Activated CD8-positive, alpha-beta memory T cell treated with anti-CD3 and anti-CD28 coated beads for 36 hours (primary cell): ENCODE measurements around the gene CASP10. TPM values are rescaled to one million over a fixed set of nuclear protein-coding genes. Genes with fewer than 3 reads are reported as not detected.

Experiments used
- CTCF ChIA-PET: fragments of 350-600 bp; sonication (Branson Sonifier 250); formaldehyde crosslinking; loops from one replicate; lab custom pipeline; 2021; ENCODE audit warnings: antibody characterized with exemption; lab: Charles Lee
- POLR2A ChIA-PET: fragments of 350-600 bp; sonication (Branson Sonifier 250); formaldehyde crosslinking; loops from one replicate; lab custom pipeline; 2021; ENCODE audit warnings: antibody characterized with exemption; lab: Charles Lee
- total RNA-seq, 2 experiments: library from RNA; stranded (reverse); gene quantifications; one replicate each; pipeline ENCODE4 v1.2.3, GENCODE V29; 2021

CASP10 gene
- total RNA-seq, 2 experiments from 2014 or later = 9.9 to 11.3 TPM

DNA sequence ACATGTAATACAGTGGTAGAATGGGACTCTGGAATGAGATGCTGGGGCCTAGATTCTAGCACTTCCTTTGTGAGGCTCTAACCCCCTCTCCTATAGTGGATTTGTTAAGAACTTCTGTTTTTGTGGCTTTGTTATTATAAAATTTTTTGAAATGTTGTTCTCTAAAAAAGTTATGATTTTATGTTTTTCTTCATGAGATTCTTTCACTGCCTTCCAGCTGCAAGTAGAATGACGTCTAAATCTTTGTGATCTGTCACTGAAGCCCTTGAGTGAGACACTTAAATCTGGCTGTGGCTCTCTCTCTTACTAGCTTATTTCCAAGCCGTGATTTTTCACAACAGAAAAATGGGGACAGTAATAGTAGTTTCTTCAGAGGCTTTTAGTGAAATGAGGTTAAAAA is 79.0 kb downstream of the CASP10 start:
- ChIA-PET POLR2A (interaction anchor here (1.4 to 7.2 kb wide), 4 partner anchors 9 to 144 kb away, joined by 5 to 51 read pairs (median 8); no protein-coding TSS in a partner anchor), CTCF (interaction anchor here (0.6 to 6.0 kb wide), 6 partner anchors 9 to 973 kb away, joined by 3 to 39 read pairs (median 4); no protein-coding TSS in a partner anchor)

GRCh38 chr2:201262718-201263117 is 79.8 kb downstream of the CASP10 start:
- ChIA-PET POLR2A (interaction anchor here (0.5 to 7.2 kb wide), 5 partner anchors 9 to 133 kb away, joined by 3 to 51 read pairs (median 6); no protein-coding TSS in a partner anchor), CTCF (interaction anchor here (0.6 to 6.0 kb wide), 6 partner anchors 9 to 972 kb away, joined by 3 to 39 read pairs (median 4); no protein-coding TSS in a partner anchor)

DNA sequence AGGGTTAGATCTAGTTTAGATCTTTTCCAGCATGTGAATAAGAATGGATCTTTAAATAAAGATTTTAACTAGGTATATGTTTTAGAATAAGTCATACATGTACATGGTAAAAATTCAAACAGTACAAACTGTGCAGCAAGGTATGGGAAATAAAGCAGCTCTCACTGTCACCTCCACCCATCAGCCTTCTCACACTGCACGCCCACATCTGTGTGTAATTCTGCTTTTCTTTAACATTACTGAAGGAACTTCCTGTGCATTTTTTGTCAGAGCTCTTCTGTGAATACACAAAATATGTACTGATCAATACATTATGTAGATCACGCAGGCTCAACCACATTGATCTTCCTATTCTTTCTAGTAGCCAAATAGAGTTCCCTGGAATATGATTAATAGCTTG is 80.8 kb downstream of the CASP10 start:
- ChIA-PET POLR2A (interaction anchor here (0.5 to 7.2 kb wide), 4 partner anchors 10 to 1120 kb away, joined by 3 to 51 read pairs (median 4); partner anchors contain the start of genes STRADB and TRAK2), CTCF (interaction anchor here (1.6 to 6.0 kb wide), 2 partner anchors 30 to 100 kb away, joined by 4 to 39 read pairs; no protein-coding TSS in a partner anchor)

GRCh38 chr2:201264472-201265173 is 81.7 kb downstream of the CASP10 start:
- POLR2A ChIA-PET = interaction anchor here (0.6 to 7.2 kb wide), 4 partner anchors 11 to 648 kb away, joined by 3 to 51 read pairs (median 6); partner anchors contain the start of genes STRADB and TRAK2
- CTCF ChIA-PET = interaction anchor here (1.6 to 6.0 kb wide), 2 partner anchors 31 to 99 kb away, joined by 4 to 39 read pairs; no protein-coding TSS in a partner anchor

DNA sequence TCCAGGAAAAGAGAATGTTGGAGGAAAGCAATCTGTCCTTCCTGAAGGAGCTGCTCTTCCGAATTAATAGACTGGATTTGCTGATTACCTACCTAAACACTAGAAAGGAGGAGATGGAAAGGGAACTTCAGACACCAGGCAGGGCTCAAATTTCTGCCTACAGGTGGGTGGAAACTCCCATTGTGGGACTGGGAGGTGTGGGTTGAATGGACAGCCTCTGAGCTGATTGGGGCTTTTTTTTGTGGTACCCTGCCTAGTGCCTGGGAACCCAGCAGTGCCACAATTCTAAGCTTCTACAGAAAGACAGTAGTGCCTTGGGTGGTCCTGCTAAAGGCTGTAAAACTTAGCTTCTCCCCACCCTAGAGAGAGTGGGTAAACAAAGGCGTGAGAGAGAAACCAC is 83.7 kb downstream of the CASP10 start:
- POLR2A ChIA-PET = interaction anchor here (1.7 kb wide), 1 partner anchor 8 kb away, joined by 4 read pairs; no protein-coding TSS in a partner anchor

DNA sequence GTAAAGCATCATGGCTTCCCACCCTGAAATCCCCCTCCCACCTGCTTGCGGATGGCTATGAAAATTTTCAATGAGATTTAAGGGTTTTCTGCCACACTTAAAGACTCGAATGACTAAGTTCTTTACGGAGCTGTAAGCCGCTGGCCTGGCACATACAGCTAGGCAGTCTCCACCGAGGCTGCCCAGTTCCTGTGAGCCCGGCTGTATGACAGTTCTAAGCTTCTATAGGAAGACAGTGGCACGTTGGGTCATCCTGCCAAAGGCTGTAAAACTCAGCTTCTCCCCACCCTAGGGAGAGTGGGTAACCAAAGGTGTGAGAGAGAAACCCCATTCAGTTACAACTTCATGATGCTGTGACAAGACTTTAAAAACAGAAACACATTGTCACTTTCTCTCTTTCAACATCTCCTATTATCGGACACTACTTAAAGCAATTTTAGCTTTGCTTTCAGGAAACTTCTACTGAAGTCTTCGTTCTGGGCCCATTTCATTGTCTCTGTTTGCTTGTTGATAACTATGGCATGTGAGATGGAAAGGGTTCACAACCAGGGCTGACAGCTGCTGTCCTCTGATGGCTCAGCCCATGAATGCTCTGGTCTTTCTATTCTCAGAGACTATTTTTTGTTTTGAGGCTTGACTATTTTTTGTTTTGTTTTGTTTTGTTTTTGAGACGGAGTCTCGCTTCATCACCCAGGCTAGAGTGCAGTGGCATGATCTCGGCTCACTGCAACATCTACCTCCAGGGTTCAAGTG is 84.5 kb downstream of the CASP10 start:
- ChIA-PET POLR2A (interaction anchor here (1.7 kb wide), 1 partner anchor 9 kb away, joined by 4 read pairs; no protein-coding TSS in a partner anchor), CTCF (interaction anchor here (1.2 to 1.4 kb wide), 3 partner anchors 9 to 166 kb away, joined by 3 to 5 read pairs (median 3); no protein-coding TSS in a partner anchor)

More for the DNA sequence above, 83.7 kb downstream of the CASP10 start:
- CTCF ChIA-PET = interaction anchor here (1.2 to 1.4 kb wide), 2 partner anchors 10 to 34 kb away, joined by 3 to 5 read pairs; no protein-coding TSS in a partner anchor

GRCh38 chr2:201269764-201270163 is 86.8 kb downstream of the CASP10 start:
- ChIA-PET CTCF (interaction anchor here (0.9 to 1.3 kb wide), 3 partner anchors 14 to 94 kb away, joined by 3 read pairs; no protein-coding TSS in a partner anchor), POLR2A (no interaction called here)

GRCh38 chr2:201270293-201271001 is 87.5 kb downstream of the CASP10 start:
- CTCF ChIA-PET = interaction anchor here (0.9 to 1.3 kb wide), 3 partner anchors 14 to 93 kb away, joined by 3 read pairs; no protein-coding TSS in a partner anchor
- POLR2A ChIA-PET = no interaction called here

GRCh38 chr2:201271917-201272316 is 89.0 kb downstream of the CASP10 start:
- CTCF ChIA-PET = no interaction called here
- POLR2A ChIA-PET = no interaction called here

DNA sequence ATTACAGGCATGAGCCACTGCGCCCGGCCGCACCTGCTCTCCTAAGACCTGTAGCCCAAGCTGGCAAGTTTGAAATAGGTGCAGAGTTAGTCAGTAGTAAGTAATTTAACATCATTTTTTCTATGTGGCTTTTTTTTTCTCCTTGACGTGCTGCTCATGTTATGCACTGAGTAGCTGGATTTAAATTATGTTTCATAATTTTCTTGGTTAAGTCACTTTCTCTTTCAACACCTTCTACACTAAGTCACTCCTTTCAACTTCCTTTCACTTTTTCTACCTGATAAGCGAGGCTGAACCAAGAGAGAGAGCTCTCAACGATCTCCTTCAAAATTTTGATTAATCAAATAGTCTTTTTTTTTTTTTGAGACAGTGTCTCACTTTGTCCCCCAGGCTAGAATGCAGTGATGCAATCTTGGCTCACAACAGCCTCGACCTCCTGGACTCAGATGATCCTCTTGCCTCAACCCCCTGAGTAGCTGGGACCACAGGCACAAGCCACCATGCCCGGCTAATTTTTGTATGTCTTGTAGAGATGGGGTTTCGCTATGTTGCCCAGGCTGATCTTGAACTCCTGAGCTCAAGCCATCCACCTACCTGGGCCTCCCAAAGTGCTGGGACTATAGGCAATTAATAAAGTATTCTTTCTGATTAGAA is 90.5 kb downstream of the CASP10 start:
- ChIA-PET POLR2A (interaction anchor here (0.6 kb wide), 1 partner anchor 16 kb away, joined by 3 read pairs; no protein-coding TSS in a partner anchor), CTCF (interaction anchor here (0.6 to 0.8 kb wide), 4 partner anchors 11 to 410 kb away, joined by 3 to 4 read pairs (median 4); no protein-coding TSS in a partner anchor)

- ChIA-PET CTCF (no interaction called here), POLR2A (no interaction called here)
Measured at GRCh38 chr2:201275069-201275468, 92.1 kb downstream of the CASP10 start.

- POLR2A ChIA-PET = no interaction called here
- CTCF ChIA-PET = interaction anchor here (1.6 kb wide), 1 partner anchor 9 kb away, joined by 3 read pairs; no protein-coding TSS in a partner anchor
Measured at GRCh38 chr2:201275990-201276389, 93.0 kb downstream of the CASP10 start.

- POLR2A ChIA-PET = no interaction called here
- CTCF ChIA-PET = interaction anchor here (1.6 kb wide), 1 partner anchor 10 kb away, joined by 3 read pairs; no protein-coding TSS in a partner anchor
Measured at GRCh38 chr2:201276511-201276910, 93.6 kb downstream of the CASP10 start.

Other genes with a start within 250 kb of the CASP10 start
- 10 to 100 TPM; 48.5 to 51.0 TPM for gene ORC2, start 219.5 kb upstream of the CASP10 start, total RNA-seq
- gene HYCC2, start 111.5 kb upstream of the CASP10 start, total RNA-seq = 10 to 100 TPM; 27.3 to 27.8 TPM
- 100 to 1,000 TPM; 141 to 147 TPM for gene NDUFB3, start 111.1 kb upstream of the CASP10 start, total RNA-seq
- 100 to 1,000 TPM; 279 to 287 TPM for gene CFLAR, start 67.0 kb upstream of the CASP10 start, total RNA-seq
- 10 to 100 TPM; 33.0 to 36.1 TPM for gene CASP8, start 77.4 kb downstream of the CASP10 start, total RNA-seq
- 1 to 10 TPM in 1 of 2 experiments, under 1 TPM in 1; 0.97 to 1.3 TPM for gene FLACC1, start 174.2 kb downstream of the CASP10 start, total RNA-seq